GM21529 (cell line): ENCODE results near the gene KIF2C.
"Not testable (repeated sequence)": the region's sequence is repeated elsewhere in the genome, so short reads cannot be mapped to it uniquely, and the experiment has no call there.

Source experiments
- ATAC-seq: cut with Tn5 transposase; IDR thresholded peaks from one replicate; pipeline ENCODE4 v1.9.1; 2021; ENCODE audit not compliant: unreplicated experiment

KIF2C gene

GRCh38 chr1:44810101-44810761 lies 70.6 kb downstream of the KIF2C start:
- ATAC-seq: no peak

- not testable (repeated sequence) for ATAC-seq
These were observed 71.1 kb downstream of the KIF2C start for GRCh38 chr1:44810762-44811105.

- no peak for ATAC-seq
These were observed 71.6 kb downstream of the KIF2C start for GRCh38 chr1:44811234-44811633.

GRCh38 chr1:44812822-44813543 lies 73.3 kb downstream of the KIF2C start:
- ATAC-seq: no peak

GRCh38 chr1:44815926-44816325 lies 76.3 kb downstream of the KIF2C start:
- not testable (repeated sequence) for ATAC-seq

- no peak for ATAC-seq
These were observed 77.7 kb downstream of the KIF2C start for GRCh38 chr1:44817307-44817706.
